Measurements from ENCODE around the gene CDC42BPB. TPM values are rescaled to one million over a fixed set of nuclear protein-coding genes. Genes with fewer than 3 reads are reported as not detected.

The CDC42BPB gene
- total RNA-seq, 2 experiments from 2014 or later, result 2.5 to 3.2 TPM

GRCh38 chr14:102943979-102944378 lies 113.4 kb downstream of the CDC42BPB start:
- no peak for DNase-seq
- Mint-ChIP-seq H3K9me3 (no peaks in the 10 kb centered on the region), H3K4me1 (ENCODE audit: low read depth) (peaks cover 19% of the 10 kb centered on the region), H3K36me3 (ENCODE audit: low read depth) (no peaks in the 10 kb centered on the region), H3K4me3 (no peak overlapping the region), H3K27me3 (ENCODE audit: low read depth) (no peaks in the 10 kb centered on the region), H3K27ac (no peak overlapping the region)
- CTCF ChIA-PET, result no interaction called here
- intact Hi-C loops (cut with micrococcal nuclease), result no loop called here

GRCh38 chr14:102943454-102943853 lies 113.9 kb downstream of the CDC42BPB start:
- CTCF ChIA-PET, result no interaction called here
- DNase-seq, result no peak
- H3K27ac Mint-ChIP-seq, result no peak overlapping the region

GRCh38 chr14:102942069-102942468 lies 115.3 kb downstream of the CDC42BPB start:
- CTCF ChIA-PET, result no interaction called here
- Mint-ChIP-seq H3K4me3 (no peak overlapping the region), H3K4me1 (ENCODE audit: low read depth) (peaks cover 8% of the 10 kb centered on the region), H3K27me3 (ENCODE audit: low read depth) (no peaks in the 10 kb centered on the region), H3K9me3 (no peaks in the 10 kb centered on the region), H3K36me3 (ENCODE audit: low read depth) (no peaks in the 10 kb centered on the region), H3K27ac (no peak overlapping the region)
- intact Hi-C loops (cut with micrococcal nuclease), result no loop called here
- DNase-seq, result no peak

More at GRCh38 chr14:102943454-102943853, 113.9 kb downstream of the CDC42BPB start:
- Mint-ChIP-seq H3K4me1 (ENCODE audit: low read depth) (peaks cover 16% of the 10 kb centered on the region), H3K4me3 (no peak overlapping the region), H3K9me3 (no peaks in the 10 kb centered on the region), H3K36me3 (ENCODE audit: low read depth) (no peaks in the 10 kb centered on the region), H3K27me3 (ENCODE audit: low read depth) (no peaks in the 10 kb centered on the region)
- intact Hi-C loops (cut with micrococcal nuclease), result no loop called here

GRCh38 chr14:102941419-102942011 lies 115.8 kb downstream of the CDC42BPB start:
- intact Hi-C loops (cut with micrococcal nuclease), result no loop called here
- DNase-seq, result no peak
- H3K27ac Mint-ChIP-seq, result no peak overlapping the region

GRCh38 chr14:102940729-102941362 lies 116.5 kb downstream of the CDC42BPB start:
- no peak overlapping the region for H3K4me3 Mint-ChIP-seq
- no peaks in the 10 kb centered on the region for H3K9me3 Mint-ChIP-seq
- no peak for DNase-seq
- no peaks in the 10 kb centered on the region for H3K4me1 Mint-ChIP-seq (ENCODE audit: low read depth)
- no peaks in the 10 kb centered on the region for H3K27me3 Mint-ChIP-seq (ENCODE audit: low read depth)
- intact Hi-C loops (cut with micrococcal nuclease), result no loop called here
- H3K27ac Mint-ChIP-seq, result no peak overlapping the region
- H3K36me3 Mint-ChIP-seq (ENCODE audit: low read depth), result no peaks in the 10 kb centered on the region
- CTCF ChIA-PET, result interaction anchor here (0.6 kb wide), 1 partner anchor 164 kb away, joined by 3 read pairs; no protein-coding TSS in a partner anchor

More at GRCh38 chr14:102941419-102942011, 115.8 kb downstream of the CDC42BPB start:
- Mint-ChIP-seq H3K4me1 (ENCODE audit: low read depth) (peaks cover 2% of the 10 kb centered on the region), H3K27me3 (ENCODE audit: low read depth) (no peaks in the 10 kb centered on the region), H3K9me3 (no peaks in the 10 kb centered on the region), H3K36me3 (ENCODE audit: low read depth) (no peaks in the 10 kb centered on the region), H3K4me3 (no peak overlapping the region)
- CTCF ChIA-PET, result no interaction called here

GRCh38 chr14:102939820-102940561 lies 117.4 kb downstream of the CDC42BPB start:
- no peaks in the 10 kb centered on the region for H3K9me3 Mint-ChIP-seq
- no peaks in the 10 kb centered on the region for H3K4me1 Mint-ChIP-seq (ENCODE audit: low read depth)
- intact Hi-C loops (cut with micrococcal nuclease), result no loop called here
- no peaks in the 10 kb centered on the region for H3K27me3 Mint-ChIP-seq (ENCODE audit: low read depth)
- no peak for DNase-seq
- H3K4me3 Mint-ChIP-seq, result no peak overlapping the region
- H3K27ac Mint-ChIP-seq, result no peak overlapping the region
- CTCF ChIA-PET, result no interaction called here
- no peaks in the 10 kb centered on the region for H3K36me3 Mint-ChIP-seq (ENCODE audit: low read depth)

- no peak overlapping the region for H3K27ac Mint-ChIP-seq
- no peaks in the 10 kb centered on the region for H3K9me3 Mint-ChIP-seq
- intact Hi-C loops (cut with micrococcal nuclease), result no loop called here
- no peak for DNase-seq
- H3K36me3 Mint-ChIP-seq (ENCODE audit: low read depth), result no peaks in the 10 kb centered on the region
- CTCF ChIA-PET, result no interaction called here
- H3K4me1 Mint-ChIP-seq (ENCODE audit: low read depth), result no peaks in the 10 kb centered on the region
- H3K27me3 Mint-ChIP-seq (ENCODE audit: low read depth), result no peaks in the 10 kb centered on the region
- no peak overlapping the region for H3K4me3 Mint-ChIP-seq
These were observed 118.0 kb downstream of the CDC42BPB start for GRCh38 chr14:102939329-102939728.

GRCh38 chr14:102938191-102938590 lies 119.2 kb downstream of the CDC42BPB start:
- no peaks in the 10 kb centered on the region for H3K9me3 Mint-ChIP-seq
- intact Hi-C loops (cut with micrococcal nuclease), result no loop called here
- no peaks in the 10 kb centered on the region for H3K36me3 Mint-ChIP-seq (ENCODE audit: low read depth)
- no peak overlapping the region for H3K4me3 Mint-ChIP-seq
- H3K4me1 Mint-ChIP-seq (ENCODE audit: low read depth), result no peaks in the 10 kb centered on the region
- DNase-seq, result no peak
- no peaks in the 10 kb centered on the region for H3K27me3 Mint-ChIP-seq (ENCODE audit: low read depth)
- H3K27ac Mint-ChIP-seq, result no peak overlapping the region
- CTCF ChIA-PET, result no interaction called here

GRCh38 chr14:102937331-102938175 lies 119.8 kb downstream of the CDC42BPB start:
- H3K4me3 Mint-ChIP-seq, result no peak overlapping the region
- H3K9me3 Mint-ChIP-seq, result no peaks in the 10 kb centered on the region
- intact Hi-C loops (cut with micrococcal nuclease), result no loop called here
- CTCF ChIA-PET, result no interaction called here
- H3K27ac Mint-ChIP-seq, result no peak overlapping the region
- DNase-seq, result no peak
- H3K36me3 Mint-ChIP-seq (ENCODE audit: low read depth), result no peaks in the 10 kb centered on the region
- no peaks in the 10 kb centered on the region for H3K27me3 Mint-ChIP-seq (ENCODE audit: low read depth)
- no peaks in the 10 kb centered on the region for H3K4me1 Mint-ChIP-seq (ENCODE audit: low read depth)

GRCh38 chr14:102935756-102936155 lies 121.6 kb downstream of the CDC42BPB start:
- DNase-seq, result no peak
- no peak overlapping the region for H3K27ac Mint-ChIP-seq
- peaks cover 3% of the 10 kb centered on the region for H3K27me3 Mint-ChIP-seq (ENCODE audit: low read depth)
- intact Hi-C loops (cut with micrococcal nuclease), result no loop called here
- no peaks in the 10 kb centered on the region for H3K4me1 Mint-ChIP-seq (ENCODE audit: low read depth)
- CTCF ChIA-PET, result no interaction called here
- H3K4me3 Mint-ChIP-seq, result no peak overlapping the region
- H3K9me3 Mint-ChIP-seq, result no peaks in the 10 kb centered on the region
- H3K36me3 Mint-ChIP-seq (ENCODE audit: low read depth), result no peaks in the 10 kb centered on the region

GRCh38 chr14:102933618-102934231 lies 123.6 kb downstream of the CDC42BPB start:
- Mint-ChIP-seq H3K27me3 (ENCODE audit: low read depth) (peaks cover 6% of the 10 kb centered on the region), H3K4me3 (no peak overlapping the region), H3K27ac (no peak overlapping the region), H3K4me1 (ENCODE audit: low read depth) (no peaks in the 10 kb centered on the region), H3K9me3 (no peaks in the 10 kb centered on the region), H3K36me3 (ENCODE audit: low read depth) (no peaks in the 10 kb centered on the region)
- CTCF ChIA-PET, result no interaction called here
- intact Hi-C loops (cut with micrococcal nuclease), result no loop called here
- no peak for DNase-seq
